ENCODE results near the gene ZYG11A.

The ZYG11A gene

DNA sequence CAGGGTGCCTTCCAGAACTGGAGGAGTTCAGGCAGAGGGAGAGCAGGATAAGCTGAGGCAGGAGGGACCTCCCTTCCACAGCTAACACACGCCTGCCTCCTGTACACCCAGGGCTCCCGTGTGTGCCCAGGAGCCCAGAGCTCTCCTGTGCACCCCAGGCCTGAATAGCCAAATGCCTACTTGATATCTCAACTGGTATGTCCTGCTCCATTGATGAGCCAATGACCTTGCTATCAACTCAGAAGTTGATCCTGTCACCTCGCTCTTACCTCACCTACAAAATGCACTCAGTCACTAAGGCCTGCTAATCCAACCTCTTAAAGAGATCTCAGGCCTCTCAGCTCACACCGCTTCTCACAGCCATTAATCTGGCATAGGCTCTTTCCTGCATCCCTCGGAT, 71.9 kb downstream of the ZYG11A start:
- intact Hi-C loops (cut with DNase I) = no loop called here
- no peak for DNase-seq

- DNase-seq = no peak
- intact Hi-C loops (cut with DNase I) = no loop called here
Observed at GRCh38 chr1:52915211-52915854, 72.8 kb downstream of the ZYG11A start.

DNA sequence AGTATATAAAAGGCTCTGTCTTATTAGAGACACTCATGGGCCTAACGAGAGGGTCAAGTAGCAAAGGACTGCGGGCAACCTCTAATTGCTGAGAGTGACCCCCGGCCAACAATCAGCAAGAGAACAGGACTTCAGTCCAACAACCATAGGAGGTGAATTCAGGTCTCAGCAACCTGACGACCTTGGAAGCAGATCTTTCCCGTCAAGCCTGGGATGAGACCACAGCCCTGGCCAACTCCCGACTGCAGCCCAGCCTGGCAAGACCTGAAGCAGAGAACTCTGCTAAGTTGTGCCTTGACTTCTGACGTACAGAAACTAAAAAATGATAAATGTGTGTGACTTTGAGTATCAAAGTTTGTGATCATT, 73.3 kb downstream of the ZYG11A start:
- intact Hi-C loops (cut with DNase I) = no loop called here
- no peak for DNase-seq

- intact Hi-C loops (cut with DNase I) = no loop called here
- no peak for DNase-seq
Observed at GRCh38 chr1:52916241-52916975, 73.8 kb downstream of the ZYG11A start.

DNA sequence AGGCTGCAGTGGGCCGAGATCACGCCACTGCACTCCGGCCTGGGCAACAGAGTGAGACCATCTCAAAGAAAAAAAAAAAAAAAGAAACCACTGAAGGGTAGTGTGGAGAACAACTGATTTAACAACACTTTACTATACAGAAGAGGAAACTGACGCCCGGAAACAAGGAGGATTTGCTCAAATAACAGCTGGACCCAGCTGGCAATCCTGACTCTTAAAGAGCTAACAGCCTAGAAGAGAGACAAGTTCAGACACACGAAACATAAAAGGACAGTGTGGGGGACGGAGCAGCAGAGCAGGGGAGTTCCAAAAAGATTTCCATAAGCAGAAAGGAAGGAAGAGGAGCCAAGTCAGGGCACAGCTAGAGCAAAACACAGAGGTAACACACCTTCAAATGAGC, 74.6 kb downstream of the ZYG11A start:
- DNase-seq = no peak
- intact Hi-C loops (cut with DNase I) = no loop called here

GRCh38 chr1:52917581-52917980, 75.0 kb downstream of the ZYG11A start:
- no peak for DNase-seq
- intact Hi-C loops (cut with DNase I) = no loop called here

GRCh38 chr1:52918201-52918600, 75.6 kb downstream of the ZYG11A start:
- DNase-seq = no peak
- intact Hi-C loops (cut with DNase I) = no loop called here

GRCh38 chr1:52919051-52919722, 76.6 kb downstream of the ZYG11A start:
- DNase-seq = no peak
- intact Hi-C loops (cut with DNase I) = no loop called here

DNA sequence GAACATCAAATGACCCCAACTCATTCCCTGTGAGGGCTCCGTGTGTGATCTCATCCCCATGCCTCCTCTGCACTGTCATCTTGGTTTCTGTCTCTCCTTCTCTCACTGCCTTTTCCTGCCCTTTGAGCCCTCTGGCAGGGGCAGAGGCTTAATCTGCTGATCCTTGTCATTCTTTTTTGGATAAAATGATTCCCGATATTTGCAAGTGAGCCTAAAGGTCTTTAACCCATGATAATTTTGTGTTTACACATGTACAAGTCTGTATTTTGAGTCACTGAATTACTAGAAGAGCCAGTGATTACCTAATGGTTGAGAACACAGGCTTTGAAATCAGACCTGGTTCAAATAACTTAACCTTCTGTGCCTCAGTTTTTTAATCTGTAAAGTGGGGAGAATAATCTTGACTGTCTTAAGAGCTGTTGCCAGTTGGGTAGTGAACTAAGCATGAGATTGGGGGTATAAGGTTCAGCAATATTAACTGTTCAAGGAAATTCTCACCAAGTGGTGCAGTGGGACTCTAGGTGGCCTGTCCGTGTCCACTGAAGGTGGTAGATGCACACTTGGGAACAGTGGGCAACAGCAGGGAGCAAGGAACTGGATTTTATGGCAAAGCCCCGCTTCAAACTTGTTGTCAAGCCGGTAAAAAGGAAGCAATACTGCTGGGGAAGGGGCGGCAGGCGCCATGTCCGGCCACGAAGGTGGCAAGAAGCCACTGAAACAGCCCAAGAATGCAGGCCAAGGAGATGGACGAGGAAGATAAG, 77.3 kb downstream of the ZYG11A start:
- intact Hi-C loops (cut with DNase I) = no loop called here
- DNase-seq = no peak

- DNase-seq = peak in 20 of 42 donors; percentile 7 to 50 (median 30)
- intact Hi-C loops (cut with DNase I) = no loop called here
Observed at GRCh38 chr1:52920791-52921291, 78.3 kb downstream of the ZYG11A start.

- DNase-seq = peak in 1 of 42 donors; percentile 41
- intact Hi-C loops (cut with DNase I) = no loop called here
Observed at GRCh38 chr1:52925571-52926005, 83.0 kb downstream of the ZYG11A start.

DNA sequence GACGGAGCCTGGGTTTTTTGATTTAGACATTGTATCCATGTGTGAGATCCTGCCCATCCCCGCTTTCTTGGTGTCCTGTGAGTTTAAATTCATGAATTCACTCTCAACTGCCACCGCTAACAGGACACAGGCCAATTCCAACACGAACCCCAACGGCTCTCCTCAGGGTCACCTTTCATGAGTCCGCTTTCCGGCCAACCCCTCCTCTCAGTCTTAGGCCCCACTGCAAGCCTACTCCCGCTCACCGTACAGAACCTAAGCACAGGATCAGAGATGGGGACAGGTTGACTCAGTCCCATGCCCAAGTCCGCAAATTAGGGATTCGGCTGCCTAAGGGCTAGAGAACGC, 84.3 kb downstream of the ZYG11A start:
- intact Hi-C loops (cut with DNase I) = no loop called here

DNA sequence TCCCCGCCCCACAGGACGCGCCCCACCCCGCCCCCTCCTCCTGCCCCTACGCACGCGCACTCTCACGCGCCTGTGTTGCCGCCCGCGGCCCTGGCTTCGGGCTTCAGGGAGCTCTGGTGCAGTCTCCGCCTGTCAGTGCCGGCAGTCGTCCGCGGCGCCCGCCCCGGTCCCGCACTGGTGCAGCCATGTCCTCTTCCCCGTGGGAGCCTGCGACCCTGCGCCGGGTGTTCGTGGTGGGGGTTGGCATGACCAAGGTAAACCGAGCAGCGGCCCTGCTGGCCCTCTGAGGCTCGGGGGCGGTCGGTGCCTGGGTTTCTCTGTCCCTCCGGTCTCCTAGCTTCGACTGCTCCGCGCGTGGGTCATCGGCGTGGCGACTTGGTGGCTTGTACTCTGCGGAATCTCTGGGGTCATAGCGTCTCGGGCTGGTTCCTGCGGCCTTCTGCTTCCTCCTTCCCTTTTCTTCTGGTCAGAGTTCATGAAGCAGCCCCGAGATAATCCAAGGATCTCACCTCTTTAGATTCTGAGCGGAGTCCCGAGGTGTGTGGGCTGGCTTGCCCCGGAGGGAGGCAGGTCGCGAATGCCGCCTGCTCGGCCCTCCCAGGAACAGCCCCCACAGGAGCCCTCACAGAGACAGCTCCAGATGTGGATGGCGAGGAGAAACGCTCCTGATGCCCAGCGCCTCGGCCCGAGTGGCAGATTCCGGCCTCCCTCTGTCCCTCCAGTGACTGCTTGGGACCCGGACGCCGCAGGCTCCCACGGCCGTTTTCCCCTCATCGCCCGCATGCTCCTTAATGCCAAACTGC, 84.9 kb downstream of the ZYG11A start, which contains the start of gene SCP2:
Gene SCP2, plus strand, starts transcription at position 65 of the 803 bp plus-strand sequence. Its CDS starts 121 bp downstream, at position 186.
- intact Hi-C loops (cut with DNase I) = no loop called here
- DNase-seq = peak; percentile 31 to 90 (median 82)

More for the DNA sequence above, 84.3 kb downstream of the ZYG11A start:
- DNase-seq = peak in 4 of 42 donors; percentile 1 to 22 (median 16)

DNA sequence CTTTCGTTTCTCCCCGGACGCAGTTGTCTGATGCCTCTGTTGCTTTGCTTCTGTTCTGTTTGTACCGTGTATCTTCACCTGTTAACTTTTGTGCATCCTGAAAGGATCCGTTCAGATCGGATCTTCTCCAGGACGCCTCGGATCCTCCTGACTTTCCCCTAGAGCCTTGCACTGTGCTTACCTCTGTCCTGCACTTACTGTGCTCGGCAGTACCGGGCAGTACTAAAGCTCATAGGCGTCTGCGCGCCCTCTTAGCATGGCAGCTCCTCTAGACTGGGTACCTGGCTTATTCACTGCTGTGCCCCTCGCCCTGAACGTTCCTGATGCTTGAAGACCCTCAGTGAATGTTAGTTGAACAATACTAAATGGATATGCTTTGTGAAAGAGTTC, 85.5 kb downstream of the ZYG11A start:
- DNase-seq = peak in 6 of 42 donors; percentile 12 to 35 (median 23)
- intact Hi-C loops (cut with DNase I) = no loop called here

- intact Hi-C loops (cut with DNase I) = no loop called here
- DNase-seq = peak in 1 of 42 donors; percentile 5
Observed at GRCh38 chr1:52929019-52929418, 86.5 kb downstream of the ZYG11A start.

DNA sequence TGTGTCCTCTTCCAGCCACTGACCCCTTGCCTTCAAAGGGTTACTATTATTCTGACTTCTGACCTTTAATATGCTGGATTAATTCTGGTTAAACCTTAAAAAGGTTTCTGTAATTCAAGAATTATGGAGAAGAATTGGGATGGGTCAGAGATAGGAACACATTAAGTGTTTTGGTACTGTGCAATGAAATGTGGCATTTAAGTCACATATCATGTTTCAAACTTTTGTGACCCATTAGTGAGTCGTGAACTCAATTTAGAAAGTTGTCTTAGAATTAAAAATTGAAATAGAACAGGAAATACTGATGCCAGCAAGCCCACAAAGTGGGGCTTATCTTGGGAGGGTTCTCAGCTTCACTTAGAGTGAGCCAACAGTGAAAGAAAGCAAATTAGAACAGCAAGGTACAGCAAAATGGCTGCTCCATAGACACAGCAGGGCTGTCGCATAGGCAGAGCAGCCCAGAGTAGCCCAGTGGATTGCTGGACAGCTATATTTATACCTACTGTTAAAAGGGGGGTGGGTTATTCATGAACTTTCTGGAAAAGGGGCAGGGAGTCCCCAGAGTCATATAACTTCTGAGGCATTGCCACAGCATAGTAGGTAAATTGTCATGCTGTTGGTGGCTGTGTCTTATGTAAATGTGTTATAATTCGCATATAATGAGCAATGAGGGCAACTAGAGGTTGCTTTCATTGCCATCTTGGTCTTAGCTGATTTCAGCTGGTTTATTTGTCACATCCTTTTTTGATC, 95.0 kb downstream of the ZYG11A start:
- DNase-seq = no peak
- intact Hi-C loops (cut with DNase I) = no loop called here

DNA sequence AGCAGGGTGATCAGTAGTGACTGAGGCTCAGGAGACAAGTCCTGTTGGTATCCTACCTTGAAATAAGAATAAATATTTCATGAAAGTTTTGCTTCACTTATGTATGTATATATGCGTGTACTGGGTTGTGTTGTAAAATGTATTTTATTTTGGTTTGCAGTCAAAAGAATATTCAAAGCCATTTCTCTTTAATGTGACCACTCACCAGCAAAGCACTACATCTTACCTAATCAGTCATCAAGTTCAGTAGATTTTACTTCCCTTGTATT, 95.6 kb downstream of the ZYG11A start:
- intact Hi-C loops (cut with DNase I) = no loop called here
- DNase-seq = no peak

- no peak for DNase-seq
- intact Hi-C loops (cut with DNase I) = no loop called here
Observed at GRCh38 chr1:52943876-52944416, 101.4 kb downstream of the ZYG11A start.
